CD4-positive, alpha-beta T cell treated with Interleukin-17A for 1 hour (primary cell): Measurements from ENCODE around the gene HAUS8.
"Not testable (repeated sequence)": the region's sequence is repeated elsewhere in the genome, so short reads cannot be mapped to it uniquely, and the experiment has no call there.

Experiments used
- DNase-seq: peaks from one replicate; pipeline ENCODE4 v3.0.0-alpha.2; 2020

The HAUS8 gene, protein sequence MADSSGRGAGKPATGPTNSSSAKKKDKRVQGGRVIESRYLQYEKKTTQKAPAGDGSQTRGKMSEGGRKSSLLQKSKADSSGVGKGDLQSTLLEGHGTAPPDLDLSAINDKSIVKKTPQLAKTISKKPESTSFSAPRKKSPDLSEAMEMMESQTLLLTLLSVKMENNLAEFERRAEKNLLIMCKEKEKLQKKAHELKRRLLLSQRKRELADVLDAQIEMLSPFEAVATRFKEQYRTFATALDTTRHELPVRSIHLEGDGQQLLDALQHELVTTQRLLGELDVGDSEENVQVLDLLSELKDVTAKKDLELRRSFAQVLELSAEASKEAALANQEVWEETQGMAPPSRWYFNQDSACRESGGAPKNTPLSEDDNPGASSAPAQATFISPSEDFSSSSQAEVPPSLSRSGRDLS

GRCh38 chr19:17075035-17075863 is at the start of gene HAUS8, which contains the start of gene MYO9B:
TSS of gene HAUS8 (minus strand) at chr19:17075452. CDS start at chr19:17075422, 30 bp downstream.
TSS of gene MYO9B (plus strand) at chr19:17075777. CDS start at chr19:17101718, 25,941 bp downstream.
- DNase-seq = peak; percentile 100

DNA sequence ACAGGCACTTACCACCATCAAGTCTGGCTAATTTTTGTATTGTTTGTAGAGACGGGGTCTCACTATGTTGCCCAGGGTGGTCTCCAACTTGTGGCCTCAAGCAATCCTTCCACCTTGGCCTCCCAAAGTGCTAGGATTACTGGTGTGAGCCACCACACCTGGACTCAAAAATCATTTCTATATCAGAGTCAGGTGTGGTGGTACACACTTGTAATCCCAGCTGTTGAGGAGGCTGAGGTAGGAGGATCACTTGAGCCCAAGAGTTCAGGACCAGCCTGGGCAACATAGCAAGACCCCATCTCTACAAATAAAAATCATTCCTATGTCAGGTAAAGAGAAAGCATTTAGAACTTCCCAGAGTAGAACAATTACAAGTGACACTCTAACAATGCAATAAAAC is 48.8 kb upstream of the HAUS8 start:
- no peak for DNase-seq

DNA sequence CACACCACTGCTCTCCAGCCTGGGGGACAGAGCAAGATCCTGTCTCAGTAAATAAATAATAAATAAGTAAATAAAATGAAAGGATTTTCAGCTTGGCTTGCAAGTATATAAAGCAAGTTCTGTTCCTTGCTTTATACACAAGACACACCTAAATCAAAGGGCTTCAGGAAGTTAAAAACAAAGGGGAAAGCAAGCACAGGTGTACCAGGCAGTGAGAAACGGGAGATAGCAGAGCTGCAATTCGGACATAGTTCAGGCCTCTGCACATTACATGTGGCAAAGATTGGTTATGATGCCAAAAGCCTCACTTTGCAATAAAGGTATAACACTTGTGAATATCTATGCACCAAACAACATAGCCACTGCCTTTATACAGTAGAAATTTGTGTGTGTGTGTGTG is 47.8 kb upstream of the HAUS8 start:
- no peak for DNase-seq

DNA sequence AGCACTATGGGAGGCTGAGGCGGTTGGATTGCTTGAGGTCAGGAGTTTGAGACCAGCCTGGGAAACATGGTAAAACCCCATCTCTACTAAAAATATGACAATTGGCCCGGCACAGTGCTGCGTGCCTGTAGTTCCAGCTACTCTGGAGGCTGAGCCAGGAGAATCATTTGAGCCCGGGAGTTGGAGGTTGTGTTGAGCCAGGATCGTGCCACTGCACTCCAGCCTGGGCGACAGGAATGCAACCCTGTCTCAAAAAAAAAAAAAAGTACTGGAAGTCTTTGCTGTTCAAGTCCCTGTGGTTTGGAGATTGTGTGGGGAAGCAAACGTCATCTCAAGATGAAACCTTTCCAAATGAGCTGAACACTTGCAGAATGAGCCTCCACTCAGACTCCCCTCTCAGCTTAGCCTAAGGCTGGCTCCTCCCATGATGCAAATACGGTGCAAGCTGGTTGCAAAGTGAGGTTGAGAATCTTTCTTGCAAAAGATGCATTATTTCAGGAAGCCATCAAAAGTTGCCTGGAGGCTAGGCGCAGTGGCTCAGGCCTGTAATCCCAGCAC is 46.6 kb upstream of the HAUS8 start:
- no peak for DNase-seq

DNA sequence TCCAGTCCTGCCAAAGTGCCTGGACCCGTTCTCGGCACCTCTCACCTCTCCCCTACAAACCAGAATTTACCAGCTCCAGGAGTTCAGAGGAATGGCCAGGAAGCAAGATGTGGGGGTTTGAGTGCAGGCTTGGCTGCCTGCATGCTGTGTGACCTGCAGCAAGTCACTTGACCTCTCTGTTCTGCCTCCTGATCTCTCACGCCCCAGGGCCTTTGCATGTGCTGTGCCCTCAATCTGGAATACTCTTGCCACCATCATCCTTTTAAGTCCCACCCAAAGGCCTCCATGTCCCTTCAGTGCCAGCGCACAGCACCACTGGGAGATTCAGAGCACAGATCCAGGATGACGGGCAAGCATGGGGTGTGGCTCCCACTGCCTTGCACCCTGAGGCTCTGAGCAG is 43.7 kb upstream of the HAUS8 start:
- no peak for DNase-seq

DNA sequence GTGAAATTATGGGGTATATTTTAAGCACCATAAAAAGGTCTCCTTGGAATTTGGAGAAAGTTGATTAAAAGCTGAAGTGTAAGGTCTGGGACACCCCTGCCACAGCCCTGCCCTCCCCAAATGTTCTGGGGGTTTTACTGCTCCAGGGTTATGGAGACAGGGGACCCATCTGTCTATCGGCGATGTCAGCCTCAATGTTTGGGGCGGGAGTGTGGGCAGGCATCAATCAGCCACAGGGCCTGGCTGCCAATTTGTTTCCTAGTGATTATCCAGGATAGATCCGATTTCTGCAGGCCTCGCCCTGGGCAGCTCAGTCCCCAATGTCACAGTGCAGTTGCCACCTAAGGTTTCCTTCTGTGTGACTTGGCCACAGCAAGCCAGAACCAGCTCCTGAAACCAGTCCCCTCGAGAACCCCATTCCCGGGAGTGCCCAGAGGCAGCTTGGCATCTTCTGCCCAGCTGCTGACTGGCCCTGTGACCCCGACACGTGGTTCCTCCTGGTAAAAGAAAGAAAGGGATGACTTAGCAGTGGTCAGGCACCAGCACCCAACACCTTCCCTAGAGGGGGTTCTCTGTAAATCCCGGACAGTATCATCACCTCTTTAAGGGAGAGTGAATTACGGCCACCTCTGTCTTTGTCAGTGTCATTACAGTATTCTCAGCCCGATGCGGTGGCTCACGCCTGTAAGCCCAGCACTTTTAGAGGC is 41.9 kb upstream of the HAUS8 start:
- no peak for DNase-seq

DNA sequence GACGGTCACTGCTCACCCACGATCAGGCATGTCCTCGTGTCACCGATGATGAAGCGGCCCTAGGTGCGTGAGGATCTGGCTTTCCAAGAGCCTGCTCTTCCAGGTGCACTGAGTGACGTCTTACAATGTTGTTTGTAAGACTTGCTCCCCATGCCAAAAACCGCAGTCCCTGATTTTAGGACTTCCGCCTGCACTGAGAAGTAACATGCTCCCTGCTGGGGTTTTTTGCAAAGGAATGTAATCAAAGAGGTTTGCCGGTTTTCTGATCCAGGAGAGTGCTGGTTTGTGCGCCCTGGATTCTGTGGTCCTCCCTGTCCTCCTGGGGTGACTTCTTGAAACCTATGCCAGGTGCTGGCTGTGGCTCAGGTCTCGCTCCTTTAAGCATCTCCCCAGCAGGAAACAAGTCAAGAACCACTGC is 39.2 kb upstream of the HAUS8 start:
- DNase-seq = no peak

- no peak for DNase-seq
These were observed 38.0 kb upstream of the HAUS8 start for GRCh38 chr19:17113127-17113785.

- DNase-seq = no peak
These were observed 37.4 kb upstream of the HAUS8 start for GRCh38 chr19:17112700-17113099.

- DNase-seq = no peak
These were observed 37.0 kb upstream of the HAUS8 start for GRCh38 chr19:17112271-17112670.

GRCh38 chr19:17111766-17112165 is 36.5 kb upstream of the HAUS8 start:
- DNase-seq = no peak

GRCh38 chr19:17110599-17110966 is 35.3 kb upstream of the HAUS8 start:
- DNase-seq = no peak

DNA sequence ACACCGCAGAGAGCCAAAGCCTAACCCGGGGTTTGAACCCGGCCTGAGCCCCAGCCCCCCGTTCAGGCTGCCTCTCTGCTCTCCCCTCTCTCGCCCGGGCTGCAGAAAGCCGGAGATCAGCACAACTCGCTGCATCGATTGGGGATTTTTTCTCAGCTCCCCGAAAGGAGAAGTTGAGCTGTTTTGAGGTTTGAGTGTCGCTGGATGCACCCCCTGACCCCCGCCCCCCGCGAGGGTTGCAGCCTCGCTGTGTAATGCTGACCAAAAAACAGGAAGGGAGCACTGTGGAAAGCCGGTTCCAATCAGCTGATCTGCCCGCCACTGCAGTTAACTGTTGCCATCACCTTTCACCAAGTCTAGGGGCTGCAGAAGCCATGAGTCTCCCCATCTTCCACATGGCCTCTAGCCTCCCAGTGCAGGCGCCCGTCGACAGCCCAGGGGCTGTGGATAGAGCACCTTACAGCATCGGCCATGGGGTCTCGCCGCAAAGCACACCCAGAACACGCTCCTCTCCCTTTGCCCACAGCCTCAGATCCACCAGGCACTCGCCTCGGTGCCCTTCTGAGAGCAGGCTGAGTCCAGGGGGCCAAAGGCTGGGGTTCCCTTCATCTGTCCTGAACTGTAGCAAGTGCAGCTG is 34.8 kb upstream of the HAUS8 start:
- DNase-seq = peak; percentile 32

DNA sequence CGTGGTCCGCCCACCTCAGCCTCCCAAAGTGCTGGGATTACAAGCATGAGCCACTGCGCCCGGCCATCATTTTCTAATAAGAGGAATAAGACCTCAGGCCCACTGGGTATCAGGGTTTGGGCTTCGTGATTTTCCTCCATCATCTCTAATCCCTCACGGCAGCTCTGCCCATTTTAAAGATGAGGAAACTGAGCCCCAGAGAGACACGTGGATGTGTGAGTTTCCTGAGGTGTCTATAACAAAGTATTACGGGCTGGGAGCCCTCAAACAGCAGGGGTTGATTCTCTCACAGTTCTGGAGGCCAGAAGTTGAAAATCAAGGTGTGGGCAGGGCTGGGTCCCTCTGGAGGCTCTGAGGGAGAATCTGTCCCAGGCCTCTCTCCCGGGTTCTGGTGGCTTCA is 34.0 kb upstream of the HAUS8 start:
- DNase-seq = no peak

DNA sequence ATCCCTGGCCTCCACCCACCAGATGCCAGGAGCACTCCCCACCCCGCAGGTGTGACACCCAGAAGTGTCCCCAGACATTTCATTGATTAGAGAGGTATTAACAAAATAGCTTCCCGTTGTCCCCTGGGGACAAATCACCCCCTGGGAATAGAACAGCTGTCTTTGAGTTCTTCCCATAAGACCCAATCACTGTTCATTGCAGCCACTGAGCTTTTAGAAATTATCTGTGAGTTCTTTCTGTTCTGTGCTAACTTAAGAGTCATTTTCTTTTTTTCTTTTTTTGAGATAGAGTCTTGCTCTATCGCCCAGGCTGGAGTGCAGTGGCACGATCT is 33.2 kb upstream of the HAUS8 start:
- no peak for DNase-seq

- DNase-seq = peak; percentile 5
These were observed 32.5 kb upstream of the HAUS8 start for GRCh38 chr19:17107546-17108452.

DNA sequence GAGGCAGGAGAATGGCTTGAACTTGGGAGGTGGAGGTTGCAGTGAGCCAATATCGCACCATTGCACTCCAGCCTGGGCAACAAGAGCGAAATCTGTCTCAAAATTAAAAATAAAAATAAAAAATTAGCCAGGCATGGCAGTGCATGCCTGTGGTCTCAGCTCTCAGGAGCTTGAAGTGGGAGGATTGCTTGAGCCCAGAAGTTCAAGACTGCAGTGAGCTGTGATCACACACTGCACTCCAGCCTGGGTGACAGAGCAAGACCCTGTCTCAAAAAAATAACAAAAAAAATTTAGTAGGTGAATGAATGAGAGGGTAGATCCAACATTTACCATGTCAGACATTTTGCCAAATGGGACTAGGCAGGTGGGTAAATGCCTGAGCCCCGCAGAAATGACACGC is 31.7 kb upstream of the HAUS8 start:
- not testable (repeated sequence) for DNase-seq

DNA sequence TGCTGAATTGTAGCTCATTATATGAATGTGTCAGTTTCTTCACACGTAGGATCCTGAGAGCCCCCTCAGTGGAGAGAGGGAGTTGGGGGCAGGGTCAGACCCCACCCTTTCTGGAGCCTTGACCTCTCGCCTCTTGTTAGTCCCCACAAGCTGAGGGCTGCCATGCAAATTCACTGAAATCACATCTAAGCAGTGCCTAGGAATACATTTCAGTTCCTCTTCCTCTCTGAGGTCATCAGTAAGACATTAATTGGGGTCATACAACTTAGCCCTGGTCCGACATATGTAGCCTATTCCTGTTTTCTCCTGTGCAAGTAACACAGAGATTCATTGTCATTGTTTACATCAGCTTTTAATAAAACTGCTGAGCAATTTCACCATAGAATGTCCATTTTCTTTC is 30.3 kb upstream of the HAUS8 start:
- no peak for DNase-seq

- DNase-seq = no peak
These were observed 29.4 kb upstream of the HAUS8 start for GRCh38 chr19:17104679-17105078.

GRCh38 chr19:17103177-17103576 is 27.9 kb upstream of the HAUS8 start:
- DNase-seq = peak; percentile 18
